ENCODE measurements around the gene ROBO1. TPM values are rescaled to one million over a fixed set of nuclear protein-coding genes. Genes with fewer than 3 reads are reported as not detected.
"Not testable (repeated sequence)": the region's sequence is repeated elsewhere in the genome, so short reads cannot be mapped to it uniquely, and the experiment has no call there.

The ROBO1 gene
- total RNA-seq, 1 experiment from 2014 or later: 11.2 TPM

GRCh38 chr3:79246875-79247724, 520.7 kb downstream of the ROBO1 start:
- DNase-seq (ENCODE audit: low spot score): no peak

- DNase-seq (ENCODE audit: low spot score): no peak
These were observed 522.3 kb downstream of the ROBO1 start for GRCh38 chr3:79245284-79246138.

- DNase-seq (ENCODE audit: low spot score): no peak
These were observed 531.3 kb downstream of the ROBO1 start for GRCh38 chr3:79236496-79236895.

GRCh38 chr3:79233431-79234060, 534.3 kb downstream of the ROBO1 start:
- DNase-seq (ENCODE audit: low spot score): no peak

GRCh38 chr3:79230266-79230665, 537.5 kb downstream of the ROBO1 start:
- no peak for DNase-seq (ENCODE audit: low spot score)

- no peak for DNase-seq (ENCODE audit: low spot score)
These were observed 550.7 kb downstream of the ROBO1 start for GRCh38 chr3:79217096-79217495.

- DNase-seq (ENCODE audit: low spot score): no peak
These were observed 552.5 kb downstream of the ROBO1 start for GRCh38 chr3:79215286-79215685.

- DNase-seq (ENCODE audit: low spot score): no peak
These were observed 556.0 kb downstream of the ROBO1 start for GRCh38 chr3:79211586-79212359.

- DNase-seq (ENCODE audit: low spot score): no peak
These were observed 563.4 kb downstream of the ROBO1 start for GRCh38 chr3:79204351-79204750.

GRCh38 chr3:79203144-79203519, 564.7 kb downstream of the ROBO1 start:
- no peak for DNase-seq (ENCODE audit: low spot score)

GRCh38 chr3:79202471-79203143, 565.2 kb downstream of the ROBO1 start:
- DNase-seq (ENCODE audit: low spot score): no peak

- no peak for DNase-seq (ENCODE audit: low spot score)
These were observed 567.3 kb downstream of the ROBO1 start for GRCh38 chr3:79200456-79200855.

- no peak for DNase-seq (ENCODE audit: low spot score)
These were observed 567.8 kb downstream of the ROBO1 start for GRCh38 chr3:79199966-79200365.

- DNase-seq (ENCODE audit: low spot score): no peak
These were observed 580.4 kb downstream of the ROBO1 start for GRCh38 chr3:79187426-79187825.

- no peak for DNase-seq (ENCODE audit: low spot score)
These were observed 583.5 kb downstream of the ROBO1 start for GRCh38 chr3:79184251-79184650.

GRCh38 chr3:79183496-79183895, 584.3 kb downstream of the ROBO1 start:
- DNase-seq (ENCODE audit: low spot score): no peak

- no peak for DNase-seq (ENCODE audit: low spot score)
These were observed 589.2 kb downstream of the ROBO1 start for GRCh38 chr3:79178471-79179180.

GRCh38 chr3:79175870-79176269, 591.9 kb downstream of the ROBO1 start:
- DNase-seq (ENCODE audit: low spot score): no peak

GRCh38 chr3:79173259-79173658, 594.5 kb downstream of the ROBO1 start:
- not testable (repeated sequence) for DNase-seq (ENCODE audit: low spot score)

- DNase-seq (ENCODE audit: low spot score): no peak
These were observed 595.6 kb downstream of the ROBO1 start for GRCh38 chr3:79172241-79172640.
